ENCODE measurements around the gene RHOD. TPM values are rescaled to one million over a fixed set of nuclear protein-coding genes. Genes with fewer than 3 reads are reported as not detected.

Gene RHOD
- total and polyA plus RNA-seq, 2 of the 8 experiments (the other 6 are each of a cell fraction or from before 2014, with no cell fraction given): 12.1 to 17.6 TPM

DNA sequence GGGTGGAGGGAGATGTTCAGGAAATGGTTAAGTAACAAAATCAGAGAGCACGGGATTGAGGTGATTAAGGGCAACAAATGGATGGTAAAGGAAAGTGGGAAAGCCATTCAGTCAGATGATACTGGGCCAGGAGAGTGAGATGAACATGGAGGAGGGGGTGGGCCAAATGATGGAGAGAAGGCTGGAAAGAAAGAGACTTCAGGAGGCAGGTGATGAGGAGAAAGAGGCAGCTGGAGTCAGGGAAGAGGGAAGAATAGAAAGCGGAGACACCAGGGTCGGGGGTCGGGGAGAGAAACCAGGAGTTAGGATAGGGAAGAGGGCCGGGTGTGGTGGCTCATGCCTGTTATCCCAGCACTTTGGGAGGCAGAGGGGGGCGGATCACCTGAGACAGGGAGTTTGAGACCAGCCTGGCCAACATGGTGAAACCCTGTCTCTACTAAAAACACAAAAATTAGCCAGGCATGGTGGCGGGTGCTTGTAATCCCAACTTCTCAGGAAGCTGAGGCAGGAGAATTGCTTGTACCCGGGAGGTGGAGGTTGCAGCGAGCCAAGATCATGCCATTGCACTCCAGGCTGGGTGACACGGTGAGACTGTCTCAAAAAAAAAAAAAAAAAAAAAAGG lies 57.7 kb downstream of the RHOD start:
- Histone ChIP-seq H2BK15ac (ENCODE audit: low read length) (no peak overlapping the region), H3K18ac (ENCODE audit: extremely low read depth, low read length) (no peak overlapping the region), H4K5ac (ENCODE audit: insufficient read length, low read depth, low read length) (no peak overlapping the region), H3K27me3 (replicated peaks in 1 of 4; ENCODE audit: control insufficient read depth in 3 of 4, extremely low read depth in 1 of 4, insufficient read depth in 3 of 4, low read length in 3 of 4) (no peaks in the 10 kb centered on the region), H3K56ac (replicated peaks; ENCODE audit: insufficient read length, low read depth, low read length) (no peak overlapping the region), H3K27ac (ENCODE audit: low read depth, low read length) (no peak overlapping the region), H3K4ac (replicated peaks; ENCODE audit: insufficient read length, low read depth, low read length) (no peak overlapping the region), H2BK5ac (ENCODE audit: low read depth, low read length) (no peak overlapping the region), H3K14ac (ENCODE audit: insufficient read length) (no peak overlapping the region), H4K91ac (replicated peaks; ENCODE audit: insufficient read length, low read length) (no peak overlapping the region), H2BK20ac (ENCODE audit: low read length) (no peak overlapping the region), H3K79me1 (ENCODE audit: low read depth, low read length) (no peaks in the 10 kb centered on the region), H3K9me3 (ENCODE audit: insufficient read depth in 2 of 2, low read depth in 1 of 2, low read length in 1 of 2) (no peaks in the 10 kb centered on the region), H3K36me3 (ENCODE audit: control insufficient read depth in 2 of 4, insufficient read depth in 4 of 4, low read length in 3 of 4) (no peaks in the 10 kb centered on the region), H3K23ac (ENCODE audit: insufficient read length) (no peak overlapping the region), H2BK120ac (replicated peaks; ENCODE audit: low read depth, low read length) (no peak overlapping the region), H2AK5ac (ENCODE audit: low read depth, low read length) (no peak overlapping the region), H3K9ac (replicated peaks in 1 of 4; ENCODE audit: extremely low read depth in 1 of 4, low read depth in 3 of 4, low read length in 3 of 4) (no peak overlapping the region), H3K23me2 (ENCODE audit: low read depth, low read length) (peaks cover 6% of the 10 kb centered on the region; the same call in 1 of the 2 replicates), H3K4me2 (ENCODE audit: insufficient read depth in 1 of 2, low read depth in 2 of 2, low read length in 2 of 2) (no peak overlapping the region), H2BK12ac (ENCODE audit: low read depth, low read length) (no peak overlapping the region), H4K8ac (ENCODE audit: extremely low read depth, insufficient read depth, low read length) (no peak overlapping the region), H4K20me1 (replicated peaks in 1 of 2; ENCODE audit: control insufficient read depth in 1 of 2, insufficient read depth in 2 of 2, low read length in 2 of 2) (no peaks in the 10 kb centered on the region), H3K4me3 (ENCODE audit: extremely low read depth in 1 of 4, insufficient read depth in 2 of 4, low read depth in 3 of 4, low read length in 4 of 4) (no peak overlapping the region), H2AFZ (ENCODE audit: low read length) (no peak overlapping the region), H3K4me1 (replicated peaks in 1 of 4; ENCODE audit: control insufficient read depth in 3 of 4, insufficient read depth in 4 of 4, low read length in 3 of 4) (peaks cover 0 to 12% (median 4%) of the 10 kb centered on the region in 4 experiments; a peak in 4 of 7 replicates), H3K79me2 (ENCODE audit: control insufficient read depth in 1 of 2, insufficient read depth in 2 of 2, low read length in 2 of 2) (no peaks in the 10 kb centered on the region)
- no peak for TF ChIP-seq NANOG (IDR thresholded peaks at IDR 0.05; ENCODE audit: insufficient read depth, low read depth, low read length, poor library complexity, severe bottlenecking)
- TF ChIP-seq KDM4A (IDR thresholded peaks at IDR 0.05; ENCODE audit: low read depth, low read length, severe bottlenecking): no peak
- TF ChIP-seq SP2 (IDR thresholded peaks at IDR 0.05; ENCODE audit: low read length): no peak
- TF ChIP-seq, protein P1, sequence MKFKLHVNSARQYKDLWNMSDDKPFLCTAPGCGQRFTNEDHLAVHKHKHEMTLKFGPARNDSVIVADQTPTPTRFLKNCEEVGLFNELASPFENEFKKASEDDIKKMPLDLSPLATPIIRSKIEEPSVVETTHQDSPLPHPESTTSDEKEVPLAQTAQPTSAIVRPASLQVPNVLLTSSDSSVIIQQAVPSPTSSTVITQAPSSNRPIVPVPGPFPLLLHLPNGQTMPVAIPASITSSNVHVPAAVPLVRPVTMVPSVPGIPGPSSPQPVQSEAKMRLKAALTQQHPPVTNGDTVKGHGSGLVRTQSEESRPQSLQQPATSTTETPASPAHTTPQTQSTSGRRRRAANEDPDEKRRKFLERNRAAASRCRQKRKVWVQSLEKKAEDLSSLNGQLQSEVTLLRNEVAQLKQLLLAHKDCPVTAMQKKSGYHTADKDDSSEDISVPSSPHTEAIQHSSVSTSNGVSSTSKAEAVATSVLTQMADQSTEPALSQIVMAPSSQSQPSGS (IDR thresholded peaks at IDR 0.05; ENCODE audit: low read length): no peak
- no peak for DNase-seq (ENCODE audit: low read depth in 1 of 2, low spot score in 2 of 2)
- ChIA-PET CTCF (ENCODE audit: partially characterized antibody) (interaction anchor here (1.0 to 1.6 kb wide), 2 partner anchors 32 to 34 kb away, joined by 4 to 5 read pairs; no protein-coding TSS in a partner anchor), POLR2A (ENCODE audit: partially characterized antibody) (interaction anchor here (0.6 to 1.2 kb wide), 2 partner anchors 10 to 20 kb away, joined by 3 read pairs; no protein-coding TSS in a partner anchor)
- no peak for FAIRE-seq
- WGBS, 2 experiments (ENCODE audit: extremely low coverage in 1 of 2, insufficient coverage in 1 of 2, insufficient read length in 1 of 2, insufficient replicate concordance in 2 of 2, low coverage in 1 of 2, low lambda C conversion rate in 2 of 2, missing lambda C conversion rate in 1 of 2): 88% methylated on average over 10 of the region's 10 CpGs; no CpG with 5 or more reads in 1 of the 2 experiments

Measured in H1 (cell line).